HTERT RPE-1 (cell line): Measurements from ENCODE around the gene UBE2C.
"Not testable (repeated sequence)": the region's sequence is repeated elsewhere in the genome, so short reads cannot be mapped to it uniquely, and the experiment has no call there.

ENCODE experiments used
- in situ Hi-C: fragments of 300-500 bp; cut with MboI; formaldehyde crosslinking; loops from 4 replicates; pipeline ENCODE4 v1.14.3; 2020; ENCODE audit warnings: low sequenced_read_pairs

UBE2C gene

DNA sequence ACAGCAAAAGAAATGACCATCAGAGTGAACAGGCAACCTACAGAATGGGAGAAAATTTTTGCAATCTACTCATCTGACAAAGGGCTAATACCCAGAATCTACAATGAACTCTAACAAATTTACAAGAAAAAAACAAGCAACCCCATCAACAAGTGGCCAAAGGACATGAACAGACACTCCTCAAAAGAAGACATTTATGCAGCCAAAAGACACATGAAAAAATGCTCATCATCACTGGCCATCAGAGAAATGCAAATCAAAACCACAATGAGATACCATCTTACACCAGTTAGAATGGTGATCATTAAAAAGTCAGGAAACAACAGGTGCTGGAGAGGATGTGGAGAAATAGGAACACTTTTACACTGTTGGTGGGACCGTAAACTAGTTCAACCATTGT is 14.9 kb upstream of the UBE2C start:
- in situ Hi-C loops, result not testable (repeated sequence)

DNA sequence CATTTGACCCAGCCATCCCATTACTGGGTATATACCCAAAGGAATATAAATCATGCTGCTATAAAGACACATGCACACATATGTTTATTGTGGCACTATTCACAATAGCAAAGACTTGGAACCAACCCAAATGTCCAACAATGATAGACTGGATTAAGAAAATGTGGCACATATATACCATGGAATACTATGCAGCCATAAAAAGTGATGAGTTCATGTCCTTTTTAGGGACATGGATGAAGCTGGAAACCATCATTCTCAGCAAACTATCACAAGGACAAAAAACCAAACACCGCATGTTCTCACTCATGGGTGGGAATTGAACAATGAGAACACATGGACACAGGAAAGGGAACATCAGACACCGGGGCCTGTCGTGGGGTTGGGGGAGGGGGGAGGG is 14.5 kb upstream of the UBE2C start:
- in situ Hi-C loops, result not testable (repeated sequence)

DNA sequence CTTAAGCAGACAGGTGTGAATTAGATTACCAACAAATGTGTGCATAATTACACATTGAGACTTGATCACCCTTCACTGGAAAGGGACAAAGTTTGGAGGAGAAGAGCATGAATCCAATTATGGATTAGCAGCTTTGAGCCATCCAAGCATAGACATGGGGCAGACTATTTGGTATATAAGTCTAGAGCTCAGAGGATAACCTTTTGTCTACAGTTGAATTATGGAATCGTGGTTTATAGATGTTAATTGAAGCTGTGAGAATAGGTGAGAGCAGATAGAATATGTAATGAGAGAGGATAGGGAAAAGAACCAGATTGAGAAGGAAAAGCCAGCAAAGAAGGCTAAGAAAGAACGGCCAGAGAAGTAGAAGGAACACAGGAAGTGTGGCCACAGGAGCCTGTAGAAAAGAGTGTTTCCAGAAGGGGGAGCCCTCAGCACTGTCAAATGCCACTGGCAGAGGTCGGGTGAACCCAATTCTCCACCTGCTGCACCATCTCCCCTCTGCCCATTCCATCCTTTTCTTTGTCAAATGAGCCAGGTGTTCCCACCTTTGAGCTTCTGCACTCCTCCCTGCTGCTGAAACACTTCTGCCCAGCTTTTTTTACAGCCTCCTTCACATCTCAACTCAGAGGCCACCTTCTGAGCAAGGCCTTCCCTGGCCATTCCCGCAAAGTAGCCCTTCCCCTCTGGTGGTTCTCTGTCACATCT is 13.4 kb upstream of the UBE2C start:
- in situ Hi-C loops, result no loop called here

DNA sequence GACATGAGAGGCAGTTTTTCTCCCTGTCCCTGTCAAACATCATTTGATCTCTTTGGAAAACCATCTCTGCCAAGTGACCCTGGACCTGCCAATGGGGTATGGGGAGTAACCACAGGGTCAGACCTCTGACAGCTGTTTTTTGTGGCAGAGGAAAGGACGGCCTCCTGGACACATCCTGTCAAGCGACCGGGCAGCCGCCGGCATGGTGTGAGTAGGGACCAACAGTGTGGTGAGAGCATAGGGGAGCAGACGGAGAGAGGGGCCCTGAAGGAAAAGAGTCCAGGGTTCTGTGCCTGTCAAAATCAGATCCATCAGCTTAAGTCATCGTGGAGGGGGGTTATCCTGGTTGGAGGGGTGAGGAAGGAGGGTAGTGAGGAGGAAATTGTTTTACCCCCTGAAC is 10.6 kb upstream of the UBE2C start:
- in situ Hi-C loops, result no loop called here

DNA sequence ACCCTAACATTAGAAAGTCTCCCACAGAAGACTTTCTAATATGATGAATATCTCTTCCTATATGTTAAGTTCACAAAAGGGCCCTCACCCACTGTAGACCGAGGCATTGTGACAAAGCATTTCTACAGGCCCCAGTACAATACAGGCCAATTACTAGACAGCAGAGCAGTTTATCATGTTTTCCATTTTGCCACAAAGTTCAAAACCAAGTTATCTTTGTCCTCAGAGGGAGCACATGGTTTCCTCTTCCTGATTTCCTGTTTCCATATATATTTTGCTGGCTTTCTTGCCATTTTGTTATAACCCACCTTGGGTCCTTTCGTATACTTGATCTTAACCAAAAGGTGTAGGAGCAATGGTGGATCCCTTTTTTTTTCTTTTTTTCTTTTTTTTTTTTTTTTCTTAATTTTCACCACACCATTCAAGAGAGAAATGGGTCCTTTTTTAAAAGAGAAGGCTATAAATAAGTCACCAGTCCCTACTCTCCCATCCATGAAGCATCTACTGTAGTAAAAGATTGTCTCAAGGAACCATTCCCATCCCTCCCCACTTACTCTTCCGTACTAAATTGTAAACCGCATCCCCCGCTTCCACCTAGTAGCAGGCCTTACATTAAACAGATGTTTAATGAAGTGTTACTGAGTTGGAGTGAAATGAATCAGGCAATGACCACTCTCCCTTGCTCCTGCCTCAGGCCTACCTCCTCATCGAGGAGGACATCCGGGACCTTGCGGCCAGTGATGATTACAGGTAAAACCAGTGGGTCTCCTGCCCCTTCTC is 2.1 kb upstream of the UBE2C start:
- in situ Hi-C loops, result no loop called here

DNA sequence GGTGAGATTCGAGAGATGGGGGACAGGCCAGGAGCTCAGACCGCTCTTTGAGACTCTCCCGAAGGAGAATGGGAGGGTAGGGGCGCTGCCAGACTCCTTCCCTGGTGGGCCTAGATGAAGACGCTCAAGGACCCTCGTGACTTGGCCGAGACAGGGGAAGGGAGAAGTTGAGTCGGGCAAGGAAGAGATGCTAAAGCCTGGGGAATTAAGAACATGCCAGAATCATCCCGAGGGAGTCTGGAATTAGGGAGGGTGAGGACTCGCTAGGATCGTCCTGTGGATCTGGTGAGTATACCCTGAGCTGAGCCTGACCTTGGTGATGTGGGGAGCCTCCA is 529 bp downstream of the UBE2C start:
- in situ Hi-C loops, result no loop called here

DNA sequence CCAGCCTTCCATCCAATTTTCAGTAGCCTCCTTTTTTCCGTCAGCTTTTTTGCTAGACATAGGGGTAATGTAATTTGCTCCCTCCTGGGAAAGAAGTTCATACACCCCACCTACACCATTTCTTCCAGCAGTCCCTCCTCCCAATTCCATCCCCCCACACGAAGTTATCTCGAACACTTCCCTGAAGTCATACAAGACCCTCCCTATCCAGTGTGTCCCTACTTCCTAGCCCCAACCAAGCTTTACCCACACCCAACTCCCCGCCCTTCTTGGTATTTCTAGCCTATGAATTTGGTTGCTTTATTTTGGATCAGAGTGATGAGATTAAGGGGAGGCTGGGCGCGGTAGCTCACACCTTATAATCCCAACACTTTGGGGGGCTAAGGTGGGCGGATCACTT is 1.0 kb downstream of the UBE2C start:
- in situ Hi-C loops, result no loop called here

DNA sequence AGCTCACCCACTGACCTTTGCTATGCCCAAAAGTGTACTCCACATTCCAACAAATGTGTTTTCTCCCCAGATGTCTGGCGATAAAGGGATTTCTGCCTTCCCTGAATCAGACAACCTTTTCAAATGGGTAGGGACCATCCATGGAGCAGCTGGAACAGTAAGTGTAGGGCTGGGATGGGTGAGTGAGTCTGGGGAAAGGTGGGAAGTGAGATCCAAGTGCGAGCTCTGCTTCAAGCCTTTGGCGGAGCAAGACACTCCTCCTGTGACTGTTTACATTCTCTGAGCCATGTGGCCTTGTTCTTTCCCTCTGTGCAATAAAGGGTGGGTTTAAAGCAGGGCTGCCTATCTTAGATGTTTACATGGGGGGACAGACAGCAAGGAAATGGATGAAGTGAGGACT is 1.9 kb downstream of the UBE2C start:
- in situ Hi-C loops, result no loop called here

DNA sequence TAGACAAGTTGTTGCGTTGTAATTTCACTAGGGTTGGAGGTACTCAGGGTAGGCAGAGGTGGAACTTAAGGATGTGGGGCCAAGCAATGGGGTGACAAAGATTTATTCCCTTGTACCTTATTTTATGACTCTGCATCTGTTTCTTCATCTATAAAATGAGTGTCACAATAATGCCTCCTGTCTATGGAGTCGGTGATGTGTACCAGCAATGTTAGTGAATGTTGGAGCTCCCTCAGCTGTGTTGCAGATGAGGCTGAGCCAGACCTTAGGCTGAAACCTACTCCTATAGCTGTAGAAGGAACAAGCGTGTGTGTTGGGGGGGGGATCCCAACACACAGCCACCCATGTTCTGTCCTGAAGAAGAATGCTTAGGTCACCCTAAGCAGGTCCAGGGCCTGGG is 4.5 kb downstream of the UBE2C start:
- in situ Hi-C loops, result no loop called here

DNA sequence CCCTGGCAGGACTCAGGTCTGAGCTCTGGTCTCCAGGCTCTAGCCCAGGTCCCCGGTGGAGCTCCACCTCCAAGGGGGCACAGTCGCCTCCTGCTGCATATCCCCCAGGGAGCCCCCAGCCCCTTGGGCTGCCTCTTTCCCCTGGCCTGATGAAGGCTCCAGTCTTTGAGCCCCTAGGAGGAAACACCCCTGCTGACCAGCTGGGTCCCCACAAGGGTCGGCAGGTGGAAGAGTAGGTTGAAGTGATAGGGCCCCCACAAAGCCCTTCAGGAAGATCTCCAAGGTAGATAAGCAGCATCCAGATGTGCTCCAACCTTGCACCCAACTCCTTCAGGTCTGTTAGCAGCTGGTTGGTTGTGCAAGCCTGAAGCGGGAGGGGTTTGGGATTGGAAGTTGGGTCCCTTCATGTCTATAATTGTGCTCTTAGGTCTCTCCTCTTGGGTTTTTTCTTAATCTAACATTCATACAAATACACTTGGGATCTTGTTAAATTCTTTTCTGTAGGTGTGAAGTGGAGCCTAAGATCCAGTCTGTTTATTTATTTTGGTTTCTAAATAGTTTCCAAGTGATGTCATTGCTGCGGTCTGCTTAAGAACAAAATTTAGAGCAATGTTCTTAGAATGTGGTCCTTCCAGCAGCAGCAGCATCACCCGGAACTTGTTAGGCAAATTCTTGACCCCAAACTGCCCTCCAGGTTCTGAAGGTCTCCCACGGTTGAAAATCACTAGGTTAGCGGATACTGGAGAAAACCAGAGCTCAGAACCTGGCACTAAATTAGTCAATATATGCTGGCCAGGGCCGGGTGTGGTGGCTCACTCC is 5.1 kb downstream of the UBE2C start:
- in situ Hi-C loops, result no loop called here

DNA sequence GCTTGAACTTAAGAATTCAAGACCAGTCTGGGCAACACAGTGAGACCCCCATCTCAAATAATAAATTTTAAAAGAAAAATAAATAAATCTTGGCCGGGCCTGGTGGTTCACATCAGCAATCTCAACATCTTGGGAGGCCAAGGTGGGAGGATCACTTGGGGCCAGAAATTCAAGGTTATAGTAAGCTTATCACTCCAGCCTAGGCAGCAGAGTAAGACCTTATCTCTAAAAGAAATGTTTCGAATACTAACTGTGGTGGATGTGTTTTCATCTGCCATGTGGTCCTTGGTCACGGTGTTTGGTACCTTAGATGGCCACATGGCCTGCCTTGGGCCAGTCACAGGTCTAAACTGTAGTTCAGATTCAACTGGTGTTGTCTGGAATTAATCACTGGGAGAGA is 5.8 kb downstream of the UBE2C start:
- in situ Hi-C loops, result no loop called here

DNA sequence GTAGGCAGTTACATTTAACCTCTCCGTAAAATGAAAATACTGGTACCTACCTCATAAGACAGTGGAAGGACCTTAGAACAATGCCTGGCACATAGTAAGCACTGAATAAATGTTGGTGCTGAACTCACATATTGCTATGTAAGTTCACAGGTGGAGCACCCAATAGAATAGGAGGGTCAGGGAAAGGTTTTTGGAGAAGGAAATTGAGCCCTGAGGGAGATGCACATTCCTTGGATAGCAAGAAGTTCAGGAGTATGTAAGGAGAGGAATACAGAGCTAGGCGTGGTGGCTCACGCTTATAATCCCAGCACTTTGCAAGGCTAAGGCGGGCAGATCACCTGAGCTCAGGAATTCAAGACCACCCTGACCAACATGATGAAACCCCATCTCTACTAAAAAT is 7.0 kb downstream of the UBE2C start:
- in situ Hi-C loops, result no loop called here

DNA sequence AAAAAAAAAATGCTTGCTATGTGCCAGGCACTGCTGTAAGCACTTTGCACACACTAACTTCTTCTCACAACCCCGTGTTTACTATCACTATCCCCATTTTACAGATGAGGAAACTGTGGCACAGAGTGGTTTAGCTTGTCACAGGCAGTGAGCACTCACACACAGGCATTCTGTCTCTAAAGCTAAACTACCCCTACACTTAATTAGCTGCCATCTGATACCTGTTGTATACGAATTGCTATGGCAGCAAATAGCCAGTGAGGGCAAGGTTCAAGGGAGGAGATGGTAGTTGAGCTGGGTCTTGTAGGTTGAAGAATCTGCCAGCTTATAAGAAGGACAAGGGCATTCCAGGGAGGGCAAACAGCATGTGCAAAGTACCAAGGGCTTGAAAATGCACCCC is 9.5 kb downstream of the UBE2C start:
- in situ Hi-C loops, result no loop called here

DNA sequence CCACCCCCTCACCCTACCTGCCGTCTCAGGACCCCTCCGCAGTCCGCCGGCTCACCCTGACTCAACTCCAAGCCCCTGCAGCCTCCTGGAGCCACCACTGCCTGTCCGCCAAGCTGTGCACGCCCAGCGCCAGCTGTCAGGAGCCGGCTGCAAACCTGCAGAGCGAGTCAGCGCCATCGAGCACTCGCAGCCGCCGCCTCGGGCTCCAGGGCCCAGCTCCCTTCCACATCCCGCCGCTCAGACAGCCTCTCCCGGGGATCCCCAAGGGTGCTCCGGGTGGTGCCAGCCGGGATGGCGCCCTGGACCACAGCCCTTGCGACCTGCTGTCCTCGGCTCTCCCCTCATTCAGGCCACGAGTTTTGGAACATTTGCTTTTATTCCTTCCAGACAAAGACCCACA is 10.4 kb downstream of the UBE2C start:
- in situ Hi-C loops, result no loop called here

DNA sequence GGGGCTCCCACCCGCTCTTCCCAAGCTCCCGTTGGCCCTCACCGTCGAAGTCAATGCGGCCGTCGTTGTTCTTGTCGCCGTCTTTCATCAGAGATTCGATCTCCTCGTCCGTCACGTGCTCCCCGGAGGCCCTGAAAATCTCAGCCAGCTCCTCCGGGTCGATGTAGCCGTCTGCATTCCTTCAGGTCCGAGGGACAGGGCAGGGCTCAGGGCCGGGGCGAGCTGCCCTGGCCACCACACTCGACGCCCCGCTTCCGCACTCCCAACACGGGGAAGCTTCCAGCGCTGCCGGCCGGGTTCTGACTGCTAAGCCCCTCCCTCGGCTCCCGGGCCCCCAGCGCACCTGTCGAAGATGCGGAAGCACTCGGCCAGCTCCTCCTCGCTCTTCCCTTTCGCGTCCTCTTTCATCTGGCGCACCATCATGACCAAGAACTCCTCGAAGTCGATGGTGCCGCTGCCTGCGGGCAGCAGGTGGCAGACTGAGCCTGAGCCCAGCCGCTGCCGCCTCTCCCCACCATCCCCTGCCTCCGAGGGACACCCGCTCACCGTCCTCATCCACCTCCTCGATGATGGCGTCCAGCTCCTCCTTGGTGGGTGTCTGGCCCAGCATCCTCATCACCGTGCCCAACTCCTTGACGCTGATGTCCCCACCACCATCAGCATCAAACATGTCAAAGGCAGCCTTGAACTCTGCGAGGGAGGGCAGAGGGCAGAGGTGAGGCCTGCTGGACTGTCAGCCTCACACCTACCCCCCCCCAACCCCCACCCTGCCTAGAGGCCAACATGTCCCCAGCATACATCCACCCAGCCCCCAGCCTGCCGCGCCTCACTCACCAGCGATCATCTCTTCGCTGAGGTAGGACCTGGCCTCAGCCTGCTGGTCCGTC is 11.7 kb downstream of the UBE2C start:
- in situ Hi-C loops, result no loop called here

DNA sequence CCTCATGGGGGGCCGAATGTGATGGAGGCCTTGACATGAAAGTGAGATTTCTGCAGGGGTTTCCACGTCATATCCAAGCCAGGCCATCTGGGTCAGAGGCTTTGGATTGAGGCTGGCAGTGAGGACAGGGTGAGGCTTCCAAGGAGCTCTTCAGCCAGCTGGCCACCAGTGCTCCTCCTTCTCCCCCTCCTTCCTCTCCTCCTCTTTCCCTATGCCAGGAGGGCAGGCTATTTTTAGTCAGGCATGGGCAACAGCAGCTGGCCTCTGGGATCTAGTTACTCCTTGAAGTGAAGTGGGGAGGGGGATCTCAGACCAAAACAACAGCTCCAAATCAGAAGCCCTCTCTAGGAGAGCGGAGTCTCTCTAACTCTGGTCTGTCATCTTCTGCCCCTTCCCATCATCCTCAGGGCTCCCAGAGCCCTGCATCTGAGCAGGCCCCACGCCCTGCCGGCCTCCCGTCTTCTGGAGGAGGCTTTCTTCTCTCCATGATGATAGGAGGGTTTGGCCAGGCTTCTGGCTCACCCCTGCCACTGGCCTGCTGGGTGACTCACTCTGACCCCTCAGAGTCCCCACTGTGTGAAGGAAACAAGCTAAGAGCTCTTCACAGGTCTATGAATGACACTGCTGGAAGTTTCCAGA is 14.1 kb downstream of the UBE2C start:
- in situ Hi-C loops, result no loop called here

DNA sequence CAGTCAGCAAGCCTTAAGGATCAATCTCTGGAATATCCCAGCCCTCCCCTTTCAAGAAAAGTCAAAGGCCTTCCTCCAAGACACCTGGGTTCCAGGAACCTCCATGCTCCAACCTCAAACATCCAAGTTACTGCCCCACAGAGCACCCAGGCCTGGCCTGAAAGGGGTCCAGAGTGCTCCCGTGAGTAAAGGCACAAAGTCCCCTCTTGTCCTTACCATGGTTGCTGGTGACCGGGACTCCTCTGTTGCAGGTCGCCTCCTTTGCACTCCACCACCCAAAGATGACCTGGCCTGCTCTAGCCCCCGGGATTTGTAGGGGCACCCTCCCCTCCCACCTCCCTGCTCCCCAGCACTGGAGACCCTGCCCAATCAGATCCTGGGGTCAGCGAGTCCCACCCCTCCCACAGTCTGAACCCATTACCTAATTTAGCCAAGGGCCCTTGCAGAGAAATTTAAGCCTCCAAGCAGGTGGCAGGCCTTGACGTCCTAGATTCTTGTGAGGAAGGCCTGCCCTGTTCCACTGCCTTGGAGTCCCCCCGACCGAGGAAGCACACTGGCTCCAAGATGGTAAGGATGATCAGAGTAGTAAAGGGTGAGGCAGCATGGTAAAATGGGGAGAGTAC is 14.7 kb downstream of the UBE2C start, which contains the start of gene TNNC2:
TNNC2 (minus strand) TSS at position 283 of the 623 bp plus-strand sequence; CDS start at position 219, 64 bp downstream.
- in situ Hi-C loops, result no loop called here

DNA sequence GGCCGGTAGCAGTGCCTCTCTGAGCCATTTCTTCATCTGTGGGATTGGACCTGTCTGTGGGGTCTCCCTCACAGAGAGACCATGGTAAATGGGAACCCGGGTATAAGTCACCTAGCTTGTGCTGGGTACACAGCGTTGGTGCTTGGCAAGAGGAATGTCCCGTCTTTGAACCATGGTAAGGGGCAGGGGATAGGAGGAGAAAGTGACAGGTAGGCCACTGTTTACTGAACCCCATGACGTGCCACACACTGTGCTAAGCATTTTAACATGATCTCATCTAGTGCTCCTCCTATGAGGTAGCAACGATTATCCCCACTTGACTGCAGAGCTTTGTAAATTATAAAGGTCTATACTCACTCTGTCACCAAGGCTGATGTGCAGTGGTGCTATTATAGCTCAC is 15.3 kb downstream of the UBE2C start:
- in situ Hi-C loops, result no loop called here

DNA sequence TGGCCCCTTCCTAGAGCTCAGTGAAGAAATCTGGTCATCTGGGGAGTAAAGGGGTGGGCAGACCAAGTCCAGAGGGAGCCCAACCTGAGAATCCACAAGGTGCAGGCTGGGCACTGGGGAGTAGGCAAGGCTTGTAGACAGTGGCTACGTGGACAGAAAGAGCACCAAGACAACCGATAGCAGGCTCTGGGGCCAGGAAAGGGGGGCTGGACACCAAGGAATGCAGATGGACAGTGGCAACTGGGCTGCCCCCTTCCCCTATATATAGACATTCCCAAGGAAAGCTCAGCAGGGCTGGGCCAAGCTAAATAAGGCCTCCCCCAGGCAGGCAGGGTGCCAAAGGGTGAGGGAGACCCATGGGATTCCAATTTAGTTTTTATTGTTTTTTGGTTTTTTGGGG is 16.1 kb downstream of the UBE2C start:
- in situ Hi-C loops, result no loop called here

DNA sequence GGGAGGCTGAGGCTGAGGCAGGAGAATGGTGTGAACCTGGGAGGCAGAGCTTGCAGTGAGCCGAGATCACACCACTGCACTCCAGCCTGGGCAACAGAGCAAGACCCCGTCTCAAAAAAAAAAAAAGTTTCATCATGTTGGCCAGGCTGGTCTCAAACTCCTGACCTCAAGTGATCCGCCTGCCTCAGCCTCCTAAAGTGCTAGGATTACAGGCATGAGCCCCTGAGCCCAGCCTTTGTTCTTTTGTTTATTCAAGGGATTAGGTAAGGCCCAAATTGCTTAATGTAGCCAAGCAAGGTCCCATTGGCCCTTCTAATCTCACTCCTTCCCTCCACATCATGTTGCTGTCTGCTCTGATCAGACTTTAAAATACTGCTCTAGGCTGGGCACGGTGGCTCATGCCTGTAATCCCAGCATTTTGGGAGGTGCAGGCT is 17.2 kb downstream of the UBE2C start:
- in situ Hi-C loops, result not testable (repeated sequence)
